RCC 7860 (cell line): ENCODE results near the gene TGM1.
A peak's percentile ranks its signal among the peaks of the same experiment; 100 is the strongest.

ENCODE experiments used
- DNase-seq: peaks from one replicate; pipeline ENCODE4 v3.0.0-alpha.2; 2015; ENCODE audit warnings: low spot score
- FAIRE-seq: peaks from 2 replicates; lab custom pipeline; 2012; peaks lifted over from hg19 to GRCh38; lab: Jason Lieb, UNC

TGM1 gene

GRCh38 chr14:24262821-24263733 is at the start of gene TGM1:
Gene TGM1 (minus strand): TSS chr14:24263177. CDS start chr14:24262352, 825 bp downstream.
- FAIRE-seq, result no peak
- DNase-seq, result no peak

GRCh38 chr14:24311837-24312615 is 49.0 kb upstream of the TGM1 start:
- FAIRE-seq, result no peak
- no peak for DNase-seq

GRCh38 chr14:24310646-24311604 is 47.9 kb upstream of the TGM1 start, which contains the start of gene LTB4R:
Gene LTB4R (plus strand): TSS chr14:24311502. CDS start chr14:24315652, 4,150 bp downstream.
- FAIRE-seq, result no peak

DNA sequence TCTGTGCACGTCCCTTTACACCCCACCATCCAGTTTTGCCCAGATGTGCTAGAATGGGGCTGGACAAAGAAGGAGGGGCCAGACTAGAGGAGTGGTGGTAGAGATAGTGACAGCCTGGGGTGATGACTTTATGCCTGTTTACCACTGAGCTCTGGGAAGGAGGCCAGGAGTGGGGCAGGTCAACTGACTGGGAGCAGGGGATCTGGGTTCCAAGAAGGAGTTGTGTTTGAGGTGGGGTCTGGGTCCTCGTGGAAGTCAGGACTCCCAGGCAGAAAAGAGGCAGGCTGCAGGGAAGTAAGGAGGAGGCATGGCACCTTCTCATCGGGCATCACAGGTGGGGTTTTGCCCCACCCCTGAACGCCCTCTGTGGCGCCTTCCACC is 47.3 kb upstream of the TGM1 start:
- DNase-seq (no peak), FAIRE-seq (no peak)

More at GRCh38 chr14:24310646-24311604, 47.9 kb upstream of the TGM1 start, which contains the start of gene LTB4R:
- DNase-seq, result no peak

GRCh38 chr14:24309538-24310264 is 46.7 kb upstream of the TGM1 start, which contains the start of gene LTB4R2:
Gene LTB4R2 (plus strand): TSS chr14:24310140. CDS start chr14:24310665, 525 bp downstream.
- FAIRE-seq (no peak), DNase-seq (no peak)

DNA sequence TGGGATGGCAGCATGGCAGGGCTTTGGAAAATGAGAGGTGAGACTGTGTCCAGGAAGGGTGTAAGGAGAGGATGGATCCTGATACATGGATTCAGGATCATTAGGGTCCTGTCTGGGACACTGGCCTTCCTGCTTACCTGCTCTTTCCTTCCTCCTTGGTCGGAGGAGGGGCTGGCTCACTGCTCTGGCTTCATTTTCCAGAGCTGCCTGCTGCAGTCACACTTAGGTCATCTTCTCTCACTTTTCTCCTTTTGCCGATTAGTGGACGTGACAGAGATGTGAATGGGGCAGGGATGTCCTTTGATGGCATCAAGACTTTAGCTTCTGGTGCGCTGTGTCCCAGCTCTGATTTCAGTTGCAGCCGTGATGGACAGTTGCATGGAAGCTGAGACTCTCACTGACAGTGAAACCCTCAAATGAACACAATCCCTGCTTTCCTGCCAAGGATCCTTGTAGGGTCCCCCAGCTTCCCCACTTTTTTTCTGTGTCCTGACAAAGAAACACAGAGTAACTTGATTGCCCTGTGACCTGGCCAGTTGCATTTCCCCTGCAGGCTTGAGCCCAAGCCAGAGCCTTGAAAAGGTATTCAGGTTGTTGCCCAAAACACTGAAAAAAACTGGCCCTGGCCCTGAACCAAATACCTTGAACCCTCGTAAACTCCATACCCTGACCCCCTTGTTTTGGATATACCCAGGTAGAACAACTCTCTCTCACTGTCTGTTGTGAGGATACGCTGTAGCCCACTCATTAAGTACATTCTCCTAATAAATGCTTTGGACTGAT is 45.6 kb upstream of the TGM1 start:
- FAIRE-seq, result no peak
- DNase-seq, result no peak

DNA sequence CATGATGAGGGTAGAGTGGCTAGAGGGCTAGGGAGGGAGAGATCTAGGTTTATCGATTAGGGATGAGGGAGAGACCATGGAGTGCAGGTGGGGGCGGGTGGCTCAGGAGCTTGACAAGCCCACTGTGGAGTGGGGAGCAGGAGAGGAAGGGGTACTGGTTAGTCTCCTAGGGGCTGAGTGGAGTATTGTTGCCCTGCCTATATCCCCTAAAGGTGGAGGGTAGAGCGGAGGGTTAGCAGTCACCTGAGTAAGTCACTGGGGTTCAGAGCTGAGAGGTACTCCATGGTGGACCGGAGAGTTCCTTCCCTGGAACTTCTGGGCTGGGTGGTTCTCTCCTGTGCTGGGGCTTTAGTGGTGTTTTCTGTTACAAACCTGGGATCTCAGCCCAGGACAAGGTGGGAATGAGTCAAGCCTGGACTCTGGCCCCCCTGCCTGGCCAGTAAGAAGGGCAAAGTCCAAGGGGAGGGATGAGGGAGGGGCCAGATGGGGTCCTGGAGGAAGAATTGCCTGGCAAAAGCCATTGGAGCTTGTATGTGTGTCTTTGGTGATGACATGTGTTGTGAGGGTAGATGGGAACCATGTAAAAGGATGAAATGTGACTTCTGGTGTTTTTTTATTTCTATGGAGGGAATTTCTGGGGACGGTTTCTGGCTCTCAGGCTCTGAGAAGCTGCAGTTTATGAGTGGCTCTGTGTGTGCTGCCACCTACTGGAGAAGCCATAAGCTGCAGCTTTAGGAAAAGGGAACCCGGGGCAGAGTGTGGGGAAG is 44.8 kb upstream of the TGM1 start, which contains the start of gene CIDEB:
CIDEB (minus strand) TSS at position 403 of the 767 bp plus-strand sequence; CDS start at position 284, 119 bp downstream.
- no peak for FAIRE-seq
- DNase-seq, result peak; percentile 24

DNA sequence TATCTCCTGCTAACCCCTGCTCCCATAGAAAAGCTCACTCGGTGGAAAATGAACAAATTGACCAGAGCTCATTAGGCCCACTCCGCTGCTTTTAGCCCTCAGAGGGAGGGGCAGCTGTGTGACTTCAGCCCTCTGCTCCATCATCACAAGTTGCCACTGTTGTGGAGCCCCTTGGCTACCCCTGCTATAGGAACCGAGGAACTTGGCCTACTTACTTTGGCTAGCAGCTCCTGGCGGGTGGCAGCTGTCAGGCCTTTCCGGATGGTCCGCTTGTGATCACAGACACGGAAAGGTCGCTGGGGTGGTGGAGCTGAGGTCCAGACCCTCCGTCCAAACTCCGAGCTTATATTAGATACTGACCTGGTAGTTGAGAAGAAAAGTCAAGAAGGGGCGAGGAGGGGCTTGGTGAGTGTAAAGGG is 44.2 kb upstream of the TGM1 start:
- DNase-seq (no peak), FAIRE-seq (no peak)

- no peak for DNase-seq
- FAIRE-seq, result no peak
These were observed 41.0 kb upstream of the TGM1 start for GRCh38 chr14:24304019-24304387.

DNA sequence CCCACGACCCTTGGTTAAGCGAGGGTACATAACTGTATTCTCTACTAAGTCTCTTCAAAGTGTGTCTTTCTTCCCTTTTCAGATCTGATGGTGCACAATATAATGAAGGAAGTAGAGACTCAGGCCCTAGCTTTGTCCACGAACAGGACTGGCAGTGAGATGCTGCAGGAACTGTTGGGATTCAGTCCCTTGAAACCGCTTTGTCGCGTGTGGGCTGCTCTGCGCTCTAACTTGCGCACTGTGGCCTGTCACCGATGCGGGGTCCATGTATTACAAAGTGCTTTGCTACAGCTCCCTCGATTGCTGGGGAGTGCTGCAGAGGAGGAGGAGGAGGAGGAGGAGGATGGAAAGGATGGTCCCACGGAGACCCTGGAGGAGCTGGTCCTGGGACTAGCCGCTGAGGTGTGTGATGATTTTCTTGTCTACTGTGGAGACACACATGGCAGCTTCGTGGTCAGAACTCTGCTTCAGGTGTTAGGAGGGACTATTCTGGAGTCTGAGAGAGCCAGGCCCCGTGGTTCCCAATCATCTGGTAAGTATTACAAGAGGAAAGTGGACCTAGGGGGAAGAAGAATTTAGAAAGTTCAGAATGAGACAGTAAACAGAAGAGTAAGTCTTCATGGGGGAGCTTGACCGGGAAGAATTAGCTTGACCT is 37.5 kb upstream of the TGM1 start:
- FAIRE-seq (no peak), DNase-seq (no peak)

- FAIRE-seq, result no peak
- DNase-seq, result peak; percentile 46
These were observed 36.5 kb upstream of the TGM1 start, which contains the start of the genes DHRS1 and NOP9 for GRCh38 chr14:24299255-24300191. Gene DHRS1 (minus strand): TSS chr14:24299780. CDS start chr14:24299106, 674 bp downstream. Gene NOP9 (plus strand): TSS chr14:24299850. CDS start chr14:24299955, 105 bp downstream.

GRCh38 chr14:24298892-24299254 is 35.9 kb upstream of the TGM1 start:
- DNase-seq (peak; percentile 59), FAIRE-seq (no peak)

- DNase-seq (peak; percentile 19), FAIRE-seq (no peak)
These were observed 34.4 kb upstream of the TGM1 start for GRCh38 chr14:24297190-24297964.

DNA sequence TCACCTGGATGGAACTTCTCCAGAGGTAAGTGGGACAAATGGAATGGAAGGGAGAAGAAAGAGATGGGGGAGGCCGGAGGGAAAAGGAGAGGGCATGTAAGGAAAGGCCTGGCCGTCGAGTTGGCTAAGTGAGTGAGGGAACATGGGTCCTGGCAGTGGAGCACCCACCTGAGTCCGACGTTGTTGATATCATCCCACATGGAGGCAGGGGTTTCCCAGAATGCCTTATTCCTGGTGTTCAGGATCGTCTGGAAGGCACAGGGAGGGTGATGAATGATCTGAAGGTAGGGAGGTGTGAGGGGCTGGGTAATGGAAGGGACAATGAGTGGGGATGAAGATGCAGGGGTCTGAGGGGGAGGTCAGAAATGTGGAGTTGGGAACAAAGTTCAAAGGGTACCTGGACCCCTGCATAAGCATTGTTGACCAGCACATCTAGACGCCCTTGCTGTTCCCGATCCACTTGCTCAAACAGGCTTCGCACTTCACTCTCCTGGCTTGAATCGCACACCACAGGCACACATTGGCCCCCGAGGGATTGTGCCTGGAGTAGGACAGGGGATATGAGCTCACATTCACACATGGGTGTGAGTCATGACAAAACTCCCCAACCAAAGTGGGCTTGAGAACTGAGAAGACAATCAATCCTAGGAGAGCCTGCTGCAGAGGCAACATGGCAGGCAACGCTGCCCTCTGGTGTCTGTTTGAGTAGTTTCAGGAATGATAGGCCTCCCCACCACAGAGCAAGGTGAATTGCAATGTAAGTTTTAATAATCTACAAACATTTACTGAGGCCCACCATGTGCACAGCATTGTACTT is 33.6 kb upstream of the TGM1 start:
- FAIRE-seq, result no peak
- DNase-seq, result peak; percentile 70

DNA sequence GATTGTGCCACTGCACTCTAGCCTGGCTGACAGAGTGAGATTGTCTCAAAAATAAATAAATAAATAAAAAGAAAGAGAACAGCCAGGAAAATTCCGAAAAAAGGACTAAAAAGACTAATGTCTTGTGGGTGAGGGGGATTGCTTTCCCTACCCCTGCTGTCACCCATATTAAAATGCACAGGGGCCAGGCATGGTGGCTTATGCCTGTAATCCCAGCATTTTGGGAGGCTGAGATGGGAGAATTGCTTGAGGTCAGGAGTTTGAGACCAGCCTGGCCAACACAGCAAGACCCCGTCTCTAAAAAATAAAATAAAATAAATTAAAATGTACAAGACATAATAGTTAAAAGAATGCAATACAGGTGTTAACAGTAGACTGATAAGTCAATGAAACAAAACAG is 30.5 kb upstream of the TGM1 start:
- no peak for FAIRE-seq
- no peak for DNase-seq
